Measurements from ENCODE around the gene ARHGAP18.

The ARHGAP18 gene

DNA sequence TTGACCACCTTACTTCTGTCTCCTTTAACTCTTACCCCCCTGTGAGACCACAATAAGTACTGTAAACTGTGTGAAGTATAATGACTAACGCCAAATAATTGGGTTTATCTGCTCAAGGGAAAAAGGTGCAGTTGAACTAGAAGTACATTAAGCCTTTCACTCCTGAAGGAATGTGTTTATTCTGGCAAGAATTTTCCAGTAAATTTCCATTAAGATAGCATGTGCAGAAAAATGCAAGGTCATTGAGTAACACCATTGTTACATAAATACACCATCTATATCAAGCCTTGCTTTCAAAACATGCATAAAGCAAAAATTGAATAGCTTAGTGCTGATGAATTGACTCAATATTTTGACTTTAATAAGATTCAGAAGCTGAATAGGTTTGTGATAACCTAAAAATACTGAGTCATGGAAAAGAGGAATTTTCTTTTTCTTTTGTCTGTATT is 65.4 kb downstream of the ARHGAP18 start:
- no peak for DNase-seq (ENCODE audit: low spot score)

GRCh38 chr6:129643968-129644367 is 66.0 kb downstream of the ARHGAP18 start:
- no peak for DNase-seq (ENCODE audit: low spot score)

DNA sequence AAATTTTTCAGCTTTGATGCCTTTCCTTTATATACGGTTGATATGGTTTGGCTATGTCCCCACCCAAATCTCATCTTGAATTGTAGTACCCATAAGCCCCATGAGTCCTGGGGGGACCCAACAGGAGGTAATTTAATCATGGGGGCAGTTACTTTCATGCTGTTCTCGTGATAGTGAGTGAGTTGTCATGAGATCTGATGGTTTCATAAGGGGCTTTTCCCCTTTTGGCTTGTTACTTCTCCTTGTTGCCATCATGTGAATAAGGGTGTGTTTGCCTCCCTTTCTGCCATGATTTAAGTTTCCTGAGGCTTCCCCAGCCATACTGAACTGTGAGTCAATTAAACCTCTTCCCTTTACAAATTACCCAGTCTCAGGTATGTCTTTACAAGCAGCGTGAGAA is 66.8 kb downstream of the ARHGAP18 start:
- no peak for DNase-seq (ENCODE audit: low spot score)

DNA sequence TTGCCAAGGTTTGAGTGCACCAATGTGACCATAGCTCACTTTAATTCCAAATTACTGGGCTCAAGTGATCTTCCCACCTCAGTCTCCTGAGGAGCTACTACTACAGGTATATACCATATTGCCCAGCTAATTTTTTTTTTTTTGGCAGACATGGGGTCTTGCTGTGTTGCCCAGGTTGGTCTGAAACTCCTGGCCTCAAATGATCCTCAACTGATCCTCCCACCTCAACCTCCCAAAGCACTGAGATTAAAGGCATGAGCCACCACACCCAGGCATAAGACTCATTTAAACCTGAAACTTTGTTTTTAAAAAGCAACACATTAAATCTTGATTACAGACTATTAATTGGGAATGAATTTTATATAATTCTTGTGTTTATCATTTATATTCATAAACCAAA is 67.7 kb downstream of the ARHGAP18 start:
- no peak for DNase-seq (ENCODE audit: low spot score)

- DNase-seq (ENCODE audit: low spot score): no peak
These were observed 68.6 kb downstream of the ARHGAP18 start for GRCh38 chr6:129641344-129641743.

DNA sequence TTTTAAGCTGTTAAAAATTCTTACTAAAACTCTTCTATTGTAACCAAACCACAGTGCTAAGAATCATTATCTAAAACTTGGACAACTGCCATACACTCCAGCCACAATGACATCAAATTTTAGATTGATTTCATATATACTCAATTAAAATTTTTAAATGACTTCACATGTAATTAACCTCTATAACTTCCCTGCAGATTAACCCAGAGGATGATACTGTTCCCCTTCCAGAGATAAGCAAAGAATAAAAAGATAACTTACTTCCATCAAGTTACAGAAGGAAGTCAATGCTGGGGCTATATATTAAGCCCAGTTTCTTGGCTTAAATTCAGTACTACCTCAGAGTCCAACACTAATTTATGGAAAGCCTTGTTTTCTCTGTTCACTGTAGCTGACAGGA is 71.3 kb downstream of the ARHGAP18 start:
- DNase-seq (ENCODE audit: low spot score): no peak

GRCh38 chr6:129638055-129638684 is 71.8 kb downstream of the ARHGAP18 start:
- DNase-seq (ENCODE audit: low spot score): no peak

GRCh38 chr6:129637340-129638054 is 72.5 kb downstream of the ARHGAP18 start:
- no peak for DNase-seq (ENCODE audit: low spot score)

DNA sequence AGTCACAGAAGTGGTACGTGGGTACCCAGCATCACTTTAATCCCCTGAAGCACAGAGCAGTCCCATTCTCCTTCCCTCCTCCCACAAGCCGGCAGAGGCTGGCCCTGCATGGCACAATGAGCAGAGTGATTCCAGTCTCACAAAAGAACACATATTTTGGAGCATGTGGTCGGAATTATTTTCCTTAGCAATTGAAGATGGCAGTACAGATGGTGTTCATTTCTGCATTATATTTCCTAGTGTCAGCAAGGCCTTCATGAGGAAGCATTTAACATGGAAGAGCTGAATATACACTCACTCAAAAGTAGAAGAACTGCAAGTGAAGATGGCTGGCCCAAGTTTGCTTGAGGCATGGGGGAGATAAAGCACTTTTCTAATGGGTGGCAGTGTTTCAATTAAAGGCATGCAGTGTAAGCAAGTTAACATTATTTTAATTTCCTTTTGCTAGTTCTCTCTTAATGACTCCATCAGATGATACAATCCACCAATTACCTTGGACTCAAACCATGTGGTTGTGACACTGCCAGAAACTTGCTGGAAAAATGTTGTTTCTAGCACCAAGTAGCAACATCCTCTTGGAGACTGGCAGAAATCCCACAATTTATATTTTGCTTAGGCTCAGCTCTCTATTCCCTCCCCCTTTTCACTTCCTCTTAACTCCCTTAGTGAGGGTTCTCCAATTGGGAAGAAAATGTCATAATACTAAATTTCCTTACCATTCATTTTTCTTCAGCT is 74.4 kb downstream of the ARHGAP18 start:
- DNase-seq (ENCODE audit: low spot score): no peak

- no peak for DNase-seq (ENCODE audit: low spot score)
These were observed 75.4 kb downstream of the ARHGAP18 start for GRCh38 chr6:129634411-129635230.

GRCh38 chr6:129633529-129633928 is 76.4 kb downstream of the ARHGAP18 start:
- DNase-seq (ENCODE audit: low spot score): no peak

DNA sequence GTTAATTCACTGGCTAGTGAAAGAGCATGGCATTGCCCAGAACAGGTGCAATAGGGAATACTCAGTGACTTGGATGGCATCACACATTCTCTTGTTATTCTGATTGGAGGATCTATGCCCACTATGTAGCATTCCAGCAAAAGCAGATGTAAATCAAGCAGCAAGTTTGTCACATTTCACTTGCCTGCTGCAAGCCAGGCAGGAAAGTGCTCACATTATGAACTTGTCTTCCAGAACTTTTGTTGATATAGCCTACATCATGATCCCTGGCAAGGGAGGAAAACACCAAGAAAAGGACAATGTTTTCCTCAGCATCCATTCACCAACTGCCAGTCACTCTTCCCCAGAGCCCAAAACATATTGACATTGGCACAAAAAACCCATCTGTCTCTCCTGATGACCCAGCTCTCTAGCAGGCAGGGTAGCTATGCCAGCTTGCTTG is 77.8 kb downstream of the ARHGAP18 start:
- no peak for DNase-seq (ENCODE audit: low spot score)

- no peak for DNase-seq (ENCODE audit: low spot score)
These were observed 78.9 kb downstream of the ARHGAP18 start for GRCh38 chr6:129631070-129631469.

GRCh38 chr6:129630596-129630995 is 79.4 kb downstream of the ARHGAP18 start:
- no peak for DNase-seq (ENCODE audit: low spot score)

- no peak for DNase-seq (ENCODE audit: low spot score)
These were observed 81.7 kb downstream of the ARHGAP18 start for GRCh38 chr6:129628101-129628815.

- DNase-seq (ENCODE audit: low spot score): no peak
These were observed 85.5 kb downstream of the ARHGAP18 start for GRCh38 chr6:129624488-129624887.

DNA sequence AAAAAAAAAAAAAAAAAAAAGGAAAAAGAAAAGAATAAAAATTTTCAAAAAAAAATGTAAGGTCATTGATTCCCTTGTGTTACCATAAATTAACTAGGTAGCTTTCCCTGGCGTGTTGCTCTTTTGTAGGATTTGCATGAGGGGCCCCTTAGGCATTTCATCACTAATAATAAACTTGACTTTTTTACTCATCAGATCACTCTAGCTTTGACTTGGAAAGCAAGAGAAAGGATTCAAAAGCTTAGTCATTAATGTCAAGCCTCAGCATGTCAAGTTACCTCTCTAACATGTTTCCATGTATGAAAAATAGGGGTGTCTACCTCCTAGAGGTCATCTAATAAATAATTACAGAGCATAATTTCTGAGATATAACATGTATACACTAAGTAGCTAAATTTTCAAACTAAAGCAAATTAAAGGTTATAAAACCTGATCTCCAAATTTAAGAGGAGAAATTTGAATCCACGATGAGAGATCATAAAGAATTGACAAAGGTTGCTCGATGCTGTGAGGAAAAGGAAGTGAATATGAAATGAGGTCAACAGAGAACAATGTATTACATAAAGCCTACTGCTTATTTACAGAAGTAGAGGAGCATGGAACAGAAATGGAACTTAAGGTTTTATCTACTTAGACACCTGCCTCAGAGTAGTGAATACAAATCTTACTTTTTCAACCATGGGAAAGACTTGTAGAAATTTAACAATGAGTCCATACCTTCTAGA is 86.8 kb downstream of the ARHGAP18 start:
- DNase-seq (ENCODE audit: low spot score): no peak

DNA sequence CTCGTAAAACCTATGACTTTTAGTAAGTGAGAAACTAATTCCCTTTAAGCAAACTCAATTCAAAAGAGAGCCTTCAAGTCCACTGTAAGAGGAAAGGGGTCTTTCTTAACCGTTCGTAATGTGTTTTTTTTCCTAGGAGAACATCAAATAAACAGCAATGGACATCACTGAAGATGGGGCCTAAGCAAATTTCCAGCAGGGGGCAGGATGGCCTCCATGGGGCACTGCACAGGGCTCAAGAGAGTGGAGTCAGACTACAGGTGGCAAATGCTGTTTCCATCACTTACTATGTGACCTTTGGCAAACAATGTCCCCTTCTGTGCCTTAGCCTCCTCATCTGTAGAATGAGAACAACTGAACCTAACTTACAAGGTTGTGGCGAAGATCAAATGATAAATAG is 88.7 kb downstream of the ARHGAP18 start:
- no peak for DNase-seq (ENCODE audit: low spot score)

- no peak for DNase-seq (ENCODE audit: low spot score)
These were observed 89.8 kb downstream of the ARHGAP18 start for GRCh38 chr6:129620234-129620610.

- no peak for DNase-seq (ENCODE audit: low spot score)
These were observed 90.3 kb downstream of the ARHGAP18 start for GRCh38 chr6:129619579-129620233.
